COLO829 (cell line): Measurements from ENCODE around the gene TRAPPC11.
A peak's percentile ranks its signal among the peaks of the same experiment; 100 is the strongest.
"Not testable (repeated sequence)": the region's sequence is repeated elsewhere in the genome, so short reads cannot be mapped to it uniquely, and the experiment has no call there.

Source experiments
- DNase-seq: peaks from one replicate; pipeline ENCODE4 v3.0.0; 2012; ENCODE audit warnings: low spot score

TRAPPC11 gene

DNA sequence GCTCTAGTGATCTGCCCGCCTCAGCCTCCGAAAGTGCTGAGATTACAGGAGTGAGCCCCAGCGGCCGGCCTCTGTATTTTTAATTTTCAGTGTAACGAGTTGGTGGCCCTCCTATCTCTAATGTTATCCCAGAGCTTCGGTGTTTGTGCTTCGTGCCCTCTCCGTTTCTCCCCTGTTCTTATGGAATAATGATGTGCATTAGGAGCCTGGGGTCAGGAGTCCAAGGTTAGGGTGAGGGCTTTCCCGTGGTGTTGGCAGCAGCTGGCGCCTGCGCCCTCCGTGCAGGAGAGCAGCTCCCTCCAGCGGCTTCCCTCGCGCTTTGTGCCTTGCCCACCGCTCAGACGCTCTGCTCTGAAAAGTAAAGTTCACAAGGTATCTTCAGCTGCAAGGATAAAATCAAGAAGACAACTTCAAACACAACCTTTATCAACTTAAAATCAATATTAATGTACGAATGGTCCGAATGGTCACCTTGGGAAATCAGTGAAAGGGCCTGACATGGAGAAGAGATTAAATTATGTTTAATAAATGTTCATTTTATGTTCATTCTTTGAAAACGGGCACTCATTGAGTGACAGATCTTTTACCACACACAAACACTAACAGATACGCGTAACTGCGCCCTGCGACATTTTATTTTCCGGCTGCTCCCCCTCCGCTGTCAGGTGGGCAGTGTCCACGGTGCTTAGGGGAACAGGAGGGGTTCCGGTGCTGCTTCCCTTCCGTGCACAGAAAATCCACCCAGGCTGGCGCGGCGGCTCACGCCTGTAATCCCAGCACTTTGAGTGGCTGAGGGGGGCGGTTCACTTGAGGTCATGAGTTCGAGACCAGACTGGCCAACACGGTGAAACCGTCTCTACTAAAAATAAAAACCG is 62.4 kb downstream of the TRAPPC11 start:
- DNase-seq: no peak

DNA sequence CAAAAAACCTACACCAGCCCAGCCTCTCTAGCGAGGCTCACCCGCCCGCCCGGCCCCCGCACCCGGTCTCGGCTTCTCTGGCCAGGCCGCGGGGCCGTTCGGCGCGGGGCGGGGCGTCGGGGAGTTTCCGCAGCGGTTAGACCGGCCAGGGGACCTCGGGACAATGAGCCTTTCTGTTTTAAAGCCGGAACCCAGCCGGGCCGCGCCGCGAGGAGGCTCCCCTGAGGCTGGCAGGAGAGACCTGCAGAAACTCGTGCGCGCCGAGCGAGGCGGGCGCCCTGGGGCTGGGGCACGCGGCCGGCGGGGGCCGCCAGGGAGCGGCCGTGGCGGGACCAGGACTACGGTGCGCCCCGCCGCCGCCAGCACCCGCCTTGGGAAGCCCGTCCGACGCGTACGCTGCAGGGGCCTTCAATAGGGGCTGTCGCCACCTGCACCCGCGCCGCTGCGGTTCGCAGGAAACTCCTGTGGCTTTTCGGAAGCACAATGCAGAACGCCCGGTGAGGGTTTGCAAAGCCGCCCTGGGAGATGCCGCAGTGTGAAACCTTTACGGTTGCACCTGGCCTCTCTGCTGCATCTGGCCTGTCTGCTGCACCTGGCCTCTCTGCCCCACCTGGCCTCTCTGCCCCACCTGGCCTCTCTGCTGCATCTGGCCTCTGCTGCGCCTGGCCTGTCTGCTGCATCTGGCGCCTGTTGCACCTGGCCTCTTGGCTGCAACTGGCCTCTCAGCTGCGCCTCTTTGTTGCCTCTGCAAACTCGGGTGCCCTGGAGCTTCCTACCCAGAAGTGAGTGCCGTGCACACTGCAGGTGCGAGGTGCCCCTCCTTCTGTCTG is 63.9 kb downstream of the TRAPPC11 start:
- DNase-seq: peak; percentile 70

- DNase-seq: no peak
These were observed 64.6 kb downstream of the TRAPPC11 start for GRCh38 chr4:183723561-183724228.

GRCh38 chr4:183725585-183725984 is 66.5 kb downstream of the TRAPPC11 start:
- not testable (repeated sequence) for DNase-seq

DNA sequence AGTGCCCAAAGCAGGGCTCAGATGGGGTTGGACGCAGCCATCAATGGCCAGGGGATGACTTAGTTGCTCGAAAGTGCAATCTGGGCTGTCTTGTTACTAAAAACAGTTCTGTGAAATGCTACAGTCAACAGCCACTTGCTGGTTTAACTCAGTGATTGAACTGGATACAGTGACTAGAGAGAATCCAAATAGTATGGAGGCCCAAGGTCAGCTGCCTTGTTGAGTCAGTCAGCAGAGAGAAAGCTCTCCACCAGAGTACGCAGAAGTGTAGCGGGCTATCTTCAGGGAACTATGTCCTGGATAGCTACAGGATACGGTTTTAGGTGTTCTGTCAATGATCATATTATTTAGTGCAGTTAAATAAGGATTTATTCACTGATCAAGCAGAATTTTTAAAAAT is 68.4 kb downstream of the TRAPPC11 start:
- DNase-seq: no peak

DNA sequence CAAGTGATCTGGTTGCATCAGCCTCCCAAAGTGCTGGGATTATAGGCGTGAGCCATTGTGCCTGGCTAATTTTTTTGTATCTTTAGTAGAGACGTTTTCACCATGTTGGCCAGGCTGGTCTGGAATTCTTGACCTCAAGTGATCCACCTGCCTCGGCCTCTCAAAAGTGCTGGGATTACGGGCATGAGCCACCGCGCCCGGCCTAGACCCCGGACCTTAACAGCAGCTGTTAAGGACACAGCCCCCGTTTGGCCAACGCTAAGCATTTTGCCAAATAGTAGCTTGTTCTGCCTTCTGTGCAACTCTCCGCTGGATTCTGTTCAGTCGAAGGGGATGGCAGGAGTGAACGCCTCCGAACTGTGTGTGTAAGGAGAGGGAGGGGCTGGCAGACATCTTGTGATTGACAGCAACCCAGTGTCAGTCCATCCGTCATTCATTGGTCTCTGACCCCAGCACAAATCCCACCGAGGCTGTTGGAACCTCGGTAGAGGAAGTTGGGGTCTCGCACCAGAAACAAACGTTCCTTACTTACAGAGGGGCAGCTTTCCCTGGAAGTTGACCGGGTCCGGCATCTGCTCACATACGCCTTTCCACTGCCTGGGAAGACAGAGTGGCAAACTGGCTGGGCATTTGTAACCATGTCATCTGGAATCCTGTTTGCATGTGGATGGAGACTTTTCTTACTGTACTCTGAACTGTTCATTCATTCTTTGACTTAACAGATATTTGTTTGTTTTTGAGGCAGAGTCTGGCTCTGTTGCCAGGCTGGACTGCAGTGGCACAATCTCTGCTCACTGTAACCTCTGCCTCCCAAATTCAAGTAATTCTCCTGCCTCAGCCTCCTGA is 69.4 kb downstream of the TRAPPC11 start:
- DNase-seq: no peak

DNA sequence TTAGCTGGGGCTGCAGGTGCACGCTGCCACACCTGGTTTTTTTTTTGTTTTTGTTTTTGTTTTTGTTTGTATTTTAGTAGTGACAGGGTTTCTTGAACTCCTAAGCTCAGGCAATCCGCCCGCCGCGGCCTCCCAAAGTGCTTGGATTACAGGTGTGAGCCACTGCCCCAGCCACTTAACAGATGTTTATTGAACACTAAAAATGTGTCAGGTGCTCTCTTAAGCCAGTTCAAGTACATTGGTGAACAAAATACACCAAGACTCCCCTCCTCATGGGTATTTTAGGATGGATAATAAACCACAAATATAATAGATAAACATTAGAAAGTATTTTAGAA is 69.9 kb downstream of the TRAPPC11 start:
- DNase-seq: no peak

DNA sequence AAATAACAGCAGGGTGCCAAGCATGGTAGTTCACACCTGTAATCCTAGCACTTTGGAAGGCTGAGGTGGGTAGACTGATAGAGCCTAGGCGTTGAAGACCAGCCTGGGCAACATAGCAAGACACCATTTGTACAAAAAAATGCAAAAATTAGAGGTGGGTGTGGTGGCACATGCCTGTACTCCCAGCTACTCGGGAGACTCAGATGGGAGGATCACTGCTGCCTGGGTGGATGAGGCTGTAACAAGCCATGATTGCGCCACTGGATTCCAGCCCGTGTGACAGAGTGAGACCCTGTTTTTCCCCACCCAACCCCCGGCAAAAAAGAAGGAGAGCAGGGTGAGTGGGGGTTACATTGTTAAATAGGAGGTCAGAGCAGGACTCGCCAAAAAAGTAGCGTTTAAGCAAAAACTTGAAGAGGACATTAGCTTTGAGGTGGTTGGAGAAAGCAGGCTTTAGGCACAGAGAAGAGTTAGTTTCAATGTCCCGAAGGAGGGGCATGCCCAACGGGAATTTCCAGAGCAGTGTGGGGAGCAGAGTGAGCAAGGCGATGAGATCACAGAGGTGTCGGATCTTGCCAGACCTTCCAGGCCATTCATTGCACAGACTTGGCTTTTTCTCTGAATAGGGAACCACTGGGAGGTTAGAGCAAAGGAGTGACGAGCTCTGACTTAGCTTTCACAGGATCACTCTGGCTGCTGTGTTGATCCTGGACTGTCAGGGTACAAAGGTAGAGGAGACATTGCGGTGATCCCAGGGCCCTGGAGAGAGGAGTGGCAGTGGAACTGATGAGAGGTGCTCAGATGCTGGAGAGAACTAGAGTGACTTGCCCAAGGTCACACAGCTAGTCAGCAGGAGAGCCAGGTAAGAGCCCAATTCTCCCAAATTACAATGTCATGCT is 70.6 kb downstream of the TRAPPC11 start:
- DNase-seq: no peak

DNA sequence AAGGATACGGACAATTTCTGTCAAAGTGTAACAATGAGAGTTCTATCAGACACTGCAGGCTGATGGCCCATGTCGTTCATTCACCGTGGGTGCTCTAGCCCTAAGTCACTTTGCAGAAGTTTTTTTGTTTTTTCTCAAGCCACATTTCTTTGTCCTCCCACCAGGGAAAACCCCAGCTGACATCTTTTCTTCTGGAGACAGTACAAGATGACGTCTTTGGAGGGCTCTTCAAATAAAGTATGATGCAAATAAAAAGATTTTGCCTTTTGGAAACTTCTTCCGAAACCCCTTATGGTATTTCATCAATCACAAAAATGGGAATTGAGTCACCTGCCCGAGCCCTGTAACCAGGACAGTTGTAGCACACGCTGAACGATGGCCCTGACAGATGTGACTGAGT is 73.2 kb downstream of the TRAPPC11 start:
- DNase-seq: no peak

DNA sequence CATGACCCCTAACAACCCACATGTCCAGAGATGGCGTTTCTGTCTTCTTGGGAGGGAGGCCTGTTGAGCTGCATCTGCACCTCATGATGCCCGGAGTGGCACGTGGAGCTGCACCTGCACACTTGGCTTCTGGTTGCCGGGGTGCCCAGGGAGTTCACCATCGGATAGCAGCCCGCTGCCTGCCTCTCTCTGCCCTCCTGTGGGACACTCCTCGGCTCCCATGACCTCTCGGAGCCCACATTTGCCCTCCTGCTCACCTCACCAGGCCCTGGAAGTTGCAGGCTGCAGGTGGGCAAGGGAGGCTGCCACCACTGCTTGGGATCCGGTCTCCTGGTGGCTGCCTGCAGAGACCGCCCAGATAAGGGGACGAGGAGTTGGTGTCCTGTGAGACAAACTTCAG is 74.1 kb downstream of the TRAPPC11 start:
- no peak for DNase-seq

DNA sequence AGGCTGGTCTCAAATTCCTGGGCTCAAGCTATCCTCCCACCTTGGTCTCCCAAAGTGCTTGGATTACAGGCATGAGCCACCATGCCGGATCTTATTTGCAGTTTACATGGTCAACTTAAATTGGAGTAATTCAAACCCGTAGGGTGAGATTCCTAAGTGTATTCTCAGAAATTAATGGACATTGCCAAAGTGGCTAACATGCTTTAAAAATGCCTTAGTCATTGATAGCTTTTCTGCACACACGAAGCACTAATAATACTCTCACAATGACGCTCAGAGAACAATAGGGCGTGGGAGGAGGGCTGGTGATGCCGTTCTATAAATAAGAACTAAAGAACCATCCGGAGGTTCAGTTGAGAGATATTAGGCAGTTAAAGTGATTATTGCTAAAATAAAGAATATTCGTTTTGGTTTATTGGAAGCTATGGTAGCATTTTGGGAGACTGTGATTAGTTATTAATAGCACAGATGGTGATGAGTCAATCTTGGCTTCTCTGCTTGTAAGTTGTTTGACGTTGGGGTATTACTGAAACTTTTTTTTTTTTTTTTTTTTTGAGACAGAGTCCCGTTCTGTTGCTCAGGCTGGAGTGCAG is 79.1 kb downstream of the TRAPPC11 start:
- DNase-seq: no peak

DNA sequence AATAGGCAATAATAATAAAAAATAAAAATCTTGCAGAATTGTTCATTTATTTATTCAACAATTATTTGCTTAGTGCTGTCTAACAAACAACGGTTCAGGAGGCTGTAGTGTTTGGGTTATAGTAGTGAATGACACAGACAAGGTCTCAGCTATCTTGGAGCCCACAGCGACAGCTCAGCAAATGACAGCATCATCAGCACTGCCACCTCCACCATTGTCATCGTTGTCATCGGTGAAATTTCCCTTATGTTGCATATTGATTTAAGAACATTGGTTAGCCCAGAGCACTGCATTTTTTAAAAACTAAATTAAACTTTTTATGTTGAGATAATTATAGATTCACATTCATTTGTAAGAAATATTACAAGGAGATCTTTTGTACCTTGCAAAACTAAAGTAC is 79.9 kb downstream of the TRAPPC11 start:
- DNase-seq: no peak

DNA sequence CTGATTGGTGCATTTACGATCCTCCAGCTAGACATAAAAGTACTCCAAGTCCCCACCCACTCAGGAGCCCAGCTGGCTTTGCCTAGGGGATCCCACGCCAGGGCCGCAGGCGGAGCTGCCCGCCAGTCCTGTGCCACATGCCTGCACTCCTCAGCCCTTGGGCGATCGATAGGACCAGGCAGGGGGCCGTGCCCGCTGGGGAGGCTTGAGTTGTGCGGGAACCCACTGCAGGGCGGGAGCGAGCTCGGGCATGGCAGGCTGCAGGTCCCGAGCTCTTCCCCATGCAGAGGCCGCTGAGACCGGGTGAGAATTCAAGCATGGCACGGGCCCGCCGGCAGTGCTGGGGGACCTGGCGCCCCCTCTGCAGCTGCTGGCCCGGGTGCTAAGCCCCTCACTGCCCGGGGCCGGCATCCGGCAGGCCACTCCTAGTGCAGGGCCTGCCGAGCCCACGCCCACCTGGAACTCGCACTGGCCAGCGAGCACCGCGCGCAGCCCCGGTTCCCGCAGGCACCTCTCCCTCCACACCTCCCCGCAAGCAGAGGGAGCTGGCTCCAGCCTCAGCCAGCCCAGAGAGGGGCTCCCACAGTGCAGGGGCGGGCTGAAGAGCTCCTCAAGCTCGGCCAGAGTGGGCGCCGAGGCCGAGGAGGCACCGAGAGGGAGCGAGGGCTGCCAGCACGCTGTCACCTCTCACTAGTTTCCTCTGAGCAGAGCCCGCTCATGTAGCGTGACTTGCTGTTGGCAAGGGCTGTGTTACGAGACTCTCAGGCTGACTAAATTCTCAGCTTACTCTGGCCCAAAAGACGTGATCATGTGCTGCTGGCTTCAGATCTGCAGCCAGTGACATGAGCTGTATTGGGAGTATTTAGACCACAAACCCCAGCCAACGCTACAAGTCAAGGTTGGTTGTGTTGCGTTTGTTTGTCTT is 87.5 kb downstream of the TRAPPC11 start:
- DNase-seq: no peak

GRCh38 chr4:183747380-183747779 is 88.3 kb downstream of the TRAPPC11 start:
- no peak for DNase-seq

GRCh38 chr4:183747931-183748670 is 89.0 kb downstream of the TRAPPC11 start:
- no peak for DNase-seq

DNA sequence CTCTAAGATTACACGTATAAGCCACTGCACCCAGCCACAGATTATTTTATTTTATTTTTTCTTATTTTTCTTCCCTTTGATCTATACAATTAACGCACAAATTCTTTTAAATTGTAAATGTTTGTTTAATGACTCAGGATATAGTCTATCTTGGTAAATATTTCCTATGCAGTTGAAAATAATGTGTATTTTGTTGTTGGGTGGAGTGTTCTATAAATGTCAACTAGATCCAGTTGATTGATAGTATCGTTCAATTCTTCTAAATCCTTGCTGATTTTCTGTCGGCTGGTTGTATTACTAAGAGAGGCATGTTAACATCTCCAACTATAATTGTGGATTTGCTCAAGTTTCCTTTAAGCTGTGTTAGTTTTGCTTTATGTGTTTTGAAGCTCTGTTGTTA is 92.0 kb downstream of the TRAPPC11 start:
- no peak for DNase-seq

DNA sequence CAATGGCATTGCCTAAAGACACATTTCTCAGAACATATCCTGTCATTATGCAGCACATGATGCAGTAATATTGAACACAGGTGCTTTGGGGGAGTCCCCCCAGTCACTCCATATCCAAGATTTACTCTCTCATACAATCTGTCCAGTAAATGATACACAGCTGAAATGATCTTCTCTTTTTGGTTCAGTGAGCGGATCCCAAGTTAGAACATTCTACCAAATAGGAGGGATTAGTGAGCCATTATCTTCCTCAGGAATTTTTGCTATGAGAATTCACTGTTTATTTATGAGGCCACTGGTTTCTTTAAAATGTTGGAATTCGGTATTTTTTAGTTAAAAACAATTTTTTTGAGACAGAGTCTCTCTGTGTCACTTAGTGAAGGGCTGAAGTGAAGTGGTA is 96.5 kb downstream of the TRAPPC11 start:
- no peak for DNase-seq

GRCh38 chr4:183757060-183757459 is 98.0 kb downstream of the TRAPPC11 start:
- DNase-seq: no peak
